Right lobe of liver (tissue), 6 donors: ENCODE measurements around the gene ASAP3. TPM values are rescaled to one million over a fixed set of nuclear protein-coding genes. Genes with fewer than 3 reads are reported as not detected.

Experiments
- ATAC-seq, 4 donors: fragments of 200-7000 bp; cut with Tn5 transposase; one replicate each; pipeline ENCODE4 v1.9.1; 2020; ENCODE audit warnings: mild to moderate bottlenecking in 4 of 4, moderate library complexity in 4 of 4
- DNase-seq, 3 donors: peaks; one replicate each; pipeline ENCODE4 v3.0.0-alpha.2; 2020
- H3K27ac ChIP-seq, 3 donors: fragments of 200-600 bp; one replicate each; pipeline ENCODE4 v1.8.0; 2022
- H3K27me3 ChIP-seq, 2 donors: fragments of 200-600 bp; one replicate each; pipeline ENCODE4 v1.8.0; 2022
- H3K36me3 ChIP-seq, 4 donors: fragments of 200-600 bp; sonication (generic) in 1 of 4; one replicate each; pipeline versions ENCODE4 v1.5.1 to v1.8.0; 2017 to 2022; ENCODE audit warnings: control low read depth in 1 of 4
- H3K4me1 ChIP-seq, 4 donors: fragments of 200-600 bp; sonication (generic) in 1 of 4; one replicate each; pipeline versions ENCODE4 v1.5.1 to v1.8.0; 2017 to 2022; ENCODE audit warnings: control low read depth in 1 of 4
- H3K4me3 ChIP-seq, 3 donors: fragments of 200-600 bp; one replicate each; pipeline ENCODE4 v1.8.0; 2022
- H3K9me3 ChIP-seq, 4 donors: fragments of 200-600 bp; sonication (generic) in 1 of 4; one replicate each; pipeline versions ENCODE4 v1.5.1 to v1.8.0; 2017 to 2022; ENCODE audit warnings: control low read depth in 1 of 4
- POLR2A ChIP-seq: fragments of 450-650 bp; IDR thresholded peaks from one replicate; pipeline ENCODE4 v1.6.1; 2017; ENCODE audit warnings: antibody characterized with exemption, mild to moderate bottlenecking
- WGBS: methylation state at CpG from one replicate; pipeline ENCODE4 v1.1.6; 2018; ENCODE audit warnings: low coverage, low lambda C conversion rate; ENCODE audit not compliant: insufficient coverage; ENCODE audit errors: missing lambda C conversion rate; 5-methylcytosine and 5-hydroxymethylcytosine counted together
- intact Hi-C, 2 donors: fragments of 100-400 bp; cut with DNase I; formaldehyde crosslinking; loops; one replicate each; pipeline versions ENCODE4 v1.11.2 to v1.14.1; 2022
- long read RNA-seq: library from polyadenylated mRNA; unstranded; transcript quantifications from one replicate; pipeline ENCODE4 v2.0.0, GENCODE V29; 2019
- total RNA-seq, 6 experiments: library from RNA; depleted of rRNA in 2 of 6; stranded (reverse); fragments of >200 nt in 2 of 6; fragmentation: NEBNext Ultra II Directional in 3 of 6; extraction: Animal tissue kit (Norgen Biotek cat#: 25700) in 3 of 6; gene quantifications; one replicate each; pipeline versions ENCODE4 v1.1.0 to v1.2.4, GENCODE V29; 2016 to 2023
- TF ChIP-seq, protein P1 (sequence below), 4 donors: fragments of 200-600 bp in 3 of 4; fragments of 450-650 bp in 1 of 4; IDR thresholded peaks; one replicate each; pipeline versions ENCODE4 v1.5.1 to v1.8.0; 2016 to 2022; ENCODE audit warnings: antibody characterized with exemption in 4 of 4, mild to moderate bottlenecking in 2 of 4
- donor health status: DM: no; HTN: yes; CAD: no.
- donor health status: DM: no; HTN: no; CAD: no.
- donor health status: DM: no; HTN: no; CAD: no.
- donor health status: DM: no; HTN: yes; CAD: no.
- donor health status: DM: no; HTN: yes; CAD: no.

The ASAP3 gene
- 10 to 100 TPM; 12.3 to 22.1 (median 16.6) TPM for total RNA-seq
- long read RNA-seq, partial matches to known transcripts, result 2 of 2 reads
- long read RNA-seq, other reads (novel, unspliced or antisense), result 0 of 2 reads

DNA sequence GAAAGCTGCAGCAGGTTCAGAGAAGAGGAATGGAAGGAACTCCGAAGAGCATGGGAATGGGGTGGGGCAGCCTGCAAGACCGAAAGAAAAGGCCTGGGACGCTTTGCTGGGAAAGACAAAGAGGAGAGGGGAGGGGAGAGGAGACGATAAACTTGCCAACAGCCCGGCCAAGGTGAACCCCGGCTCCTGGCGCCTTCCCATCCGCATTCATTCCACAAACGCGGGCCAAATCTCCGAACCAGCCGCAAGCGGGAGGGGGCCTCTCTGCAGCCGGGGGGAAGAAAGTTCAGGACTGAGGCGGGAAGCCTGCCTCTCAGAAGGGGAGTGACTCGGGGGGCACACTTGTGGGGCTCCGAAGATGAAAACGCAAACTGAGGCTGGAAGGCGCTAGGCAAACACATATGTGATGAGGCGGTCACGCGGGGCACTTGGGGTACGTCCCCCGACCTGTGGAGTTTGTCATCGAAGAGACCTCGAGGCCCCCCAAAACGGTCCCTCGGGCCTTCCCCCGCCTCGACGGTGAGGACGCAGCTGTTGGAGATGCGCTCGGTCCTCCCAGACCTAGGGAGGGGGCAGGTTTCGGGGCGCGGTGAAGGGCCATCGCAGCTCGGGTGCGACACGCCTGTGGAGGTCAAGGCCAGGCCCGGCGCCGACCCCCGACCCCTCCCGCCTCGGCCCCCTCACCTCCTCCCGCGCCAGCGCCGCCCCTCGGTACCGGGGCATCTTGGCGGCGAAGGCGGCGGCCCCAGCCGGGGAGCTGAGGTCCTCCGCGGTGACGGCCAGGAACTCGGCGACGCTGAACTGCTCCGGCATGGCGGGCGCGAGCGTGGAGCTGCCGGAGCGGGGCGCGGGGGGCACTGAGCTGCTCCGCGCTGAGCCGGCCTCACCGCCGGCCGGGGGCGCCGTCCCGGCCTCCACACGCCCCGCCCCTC lies at the start of gene ASAP3:
ASAP3 (minus strand) TSS at position 859 of the 932 bp plus-strand sequence; CDS start at position 813, 46 bp downstream.
- Histone ChIP-seq H3K27ac (peak within 1 kb of the TSS in 2 of 3 donors; percentile 54 to 73), H3K27me3 (no peaks in the 10 kb centered on the region), H3K36me3 (no peaks in the 10 kb centered on the region), H3K4me1 (peaks cover 0 to 20% (median 5%) of the 10 kb centered on the region in 4 donors), H3K4me3 (peak within 1 kb of the TSS; percentile 79 to 93 (median 87)), H3K9me3 (no peaks in the 10 kb centered on the region)
- ATAC-seq, result peak in 2 of 4 donors; percentile 2 to 14
- TF ChIP-seq, protein P1, sequence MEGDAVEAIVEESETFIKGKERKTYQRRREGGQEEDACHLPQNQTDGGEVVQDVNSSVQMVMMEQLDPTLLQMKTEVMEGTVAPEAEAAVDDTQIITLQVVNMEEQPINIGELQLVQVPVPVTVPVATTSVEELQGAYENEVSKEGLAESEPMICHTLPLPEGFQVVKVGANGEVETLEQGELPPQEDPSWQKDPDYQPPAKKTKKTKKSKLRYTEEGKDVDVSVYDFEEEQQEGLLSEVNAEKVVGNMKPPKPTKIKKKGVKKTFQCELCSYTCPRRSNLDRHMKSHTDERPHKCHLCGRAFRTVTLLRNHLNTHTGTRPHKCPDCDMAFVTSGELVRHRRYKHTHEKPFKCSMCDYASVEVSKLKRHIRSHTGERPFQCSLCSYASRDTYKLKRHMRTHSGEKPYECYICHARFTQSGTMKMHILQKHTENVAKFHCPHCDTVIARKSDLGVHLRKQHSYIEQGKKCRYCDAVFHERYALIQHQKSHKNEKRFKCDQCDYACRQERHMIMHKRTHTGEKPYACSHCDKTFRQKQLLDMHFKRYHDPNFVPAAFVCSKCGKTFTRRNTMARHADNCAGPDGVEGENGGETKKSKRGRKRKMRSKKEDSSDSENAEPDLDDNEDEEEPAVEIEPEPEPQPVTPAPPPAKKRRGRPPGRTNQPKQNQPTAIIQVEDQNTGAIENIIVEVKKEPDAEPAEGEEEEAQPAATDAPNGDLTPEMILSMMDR (IDR thresholded peaks at IDR 0.05), result peak in 3 of 4 donors; percentile 17 to 38 (median 25)
- peak; percentile 50 for TF ChIP-seq POLR2A
- peak; percentile 44 to 73 (median 69) for DNase-seq
- 2% methylated on average over 29 of the region's 84 CpGs for whole genome bisulfite sequencing
- intact Hi-C loops, result loop anchor here in 1 of 2 donors (10.0 kb wide), 1 partner anchor 59 kb away; the partner anchor contains the start of gene TCEA3

DNA sequence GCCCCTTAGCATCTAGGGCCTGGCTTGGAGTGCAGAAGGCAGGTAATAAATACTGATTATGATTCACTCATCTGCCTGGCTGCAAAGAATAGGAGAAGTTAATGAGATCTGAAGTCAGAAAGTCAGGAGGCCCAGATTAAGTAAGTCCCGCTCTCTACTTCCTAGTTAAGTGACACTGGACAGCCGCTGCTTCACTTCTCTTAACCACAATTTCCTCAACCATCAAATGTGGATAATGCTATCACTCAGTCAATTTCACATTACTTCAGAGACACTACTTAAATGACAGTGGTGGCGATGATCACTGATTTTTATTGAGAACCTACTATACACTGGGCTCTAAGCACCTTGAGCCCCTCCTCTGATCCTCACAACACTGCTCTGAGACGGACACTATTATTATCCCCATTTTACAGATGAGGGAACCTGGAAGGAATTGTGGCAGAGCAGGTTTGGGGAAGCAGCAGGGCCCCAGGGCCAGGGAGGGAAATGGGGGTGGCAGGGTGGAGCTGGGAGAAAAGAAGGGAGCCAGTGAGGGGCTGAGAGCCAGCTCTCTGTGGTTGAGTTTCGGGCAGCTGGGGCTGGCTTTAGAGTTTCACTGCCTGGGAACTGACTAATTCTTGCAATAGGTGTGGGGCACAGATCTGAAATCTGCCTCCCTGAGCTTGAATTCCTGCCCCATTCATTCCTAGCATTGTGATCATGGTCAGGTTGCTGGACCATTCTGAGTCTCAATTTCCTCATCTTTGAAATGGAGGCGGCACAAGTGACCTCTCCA lies 49.5 kb upstream of the ASAP3 start:
- WGBS, result 71% methylated on average over 6 of the region's 6 CpGs
- intact Hi-C loops, result no loop called here
- DNase-seq, result no peak
- H3K9me3 ChIP-seq, result no peaks in the 10 kb centered on the region
- H3K27me3 ChIP-seq, result no peaks in the 10 kb centered on the region
- no peak overlapping the region for H3K4me3 ChIP-seq
- TF ChIP-seq POLR2A, result no peak
- TF ChIP-seq, protein P1 (IDR thresholded peaks at IDR 0.05), result no peak
- ATAC-seq, result peak in 3 of 4 donors; percentile 8 to 32 (median 8)
- peaks cover 0 to 18% (median 6%) of the 10 kb centered on the region in 4 donors for H3K4me1 ChIP-seq
- no peak overlapping the region for H3K27ac ChIP-seq
- no peaks in the 10 kb centered on the region for H3K36me3 ChIP-seq

DNA sequence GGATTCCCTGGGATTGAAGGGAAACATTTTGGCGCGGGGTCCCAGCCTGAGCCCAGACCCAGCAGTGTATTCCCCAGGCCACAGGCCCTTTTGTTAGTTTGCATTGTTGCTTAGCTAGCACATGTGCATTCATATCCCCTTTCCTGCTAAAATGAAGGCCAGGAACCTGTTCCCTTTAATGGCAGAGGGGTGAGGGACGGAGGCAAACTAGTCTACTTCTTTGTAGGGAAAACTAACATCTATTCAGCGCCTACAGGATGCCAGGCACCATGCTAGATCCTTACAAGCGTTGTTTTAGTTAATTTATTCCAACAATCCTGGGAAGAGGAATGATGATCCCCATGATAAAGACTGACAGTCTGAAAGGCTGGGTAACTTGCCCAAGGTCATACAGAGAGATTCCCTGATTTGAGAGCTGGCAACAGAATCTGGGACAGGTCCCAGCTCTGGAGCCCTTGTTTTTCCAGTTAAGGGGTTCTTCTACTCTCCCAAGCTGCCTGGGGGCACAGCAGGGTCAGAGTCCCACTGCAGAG lies 47.6 kb upstream of the ASAP3 start:
- ATAC-seq (no peak), DNase-seq (no peak)
- peak overlapping the region; percentile 4 to 31 (median 22) for H3K4me3 ChIP-seq
- no peaks in the 10 kb centered on the region for H3K27me3 ChIP-seq
- H3K9me3 ChIP-seq, result no peaks in the 10 kb centered on the region
- H3K36me3 ChIP-seq, result no peaks in the 10 kb centered on the region
- H3K27ac ChIP-seq, result no peak overlapping the region
- no peak for TF ChIP-seq POLR2A
- TF ChIP-seq, protein P1 (IDR thresholded peaks at IDR 0.05), result no peak
- intact Hi-C loops, result no loop called here
- peaks cover 0 to 18% (median 6%) of the 10 kb centered on the region in 4 donors for H3K4me1 ChIP-seq
- 29% methylated on average over 4 of the region's 5 CpGs for WGBS
